Colon (tissue), 2 donors: ENCODE results near the gene CPPED1.

Source experiments
- FAIRE-seq: peaks from 2 replicates; lab custom pipeline; 2012; peaks lifted over from hg19 to GRCh38; lab: Jason Lieb, UNC
- donor health status: control.
- donor health status: control.

CPPED1 gene

GRCh38 chr16:12643034-12643455, 160.6 kb downstream of the CPPED1 start:
- no peak for FAIRE-seq

- FAIRE-seq = no peak
These were observed 164.6 kb downstream of the CPPED1 start for GRCh38 chr16:12639044-12639443.

GRCh38 chr16:12637002-12637401, 166.7 kb downstream of the CPPED1 start:
- no peak for FAIRE-seq

GRCh38 chr16:12629271-12629670, 174.4 kb downstream of the CPPED1 start:
- no peak for FAIRE-seq

- FAIRE-seq = no peak
These were observed 175.2 kb downstream of the CPPED1 start for GRCh38 chr16:12628536-12628935.

GRCh38 chr16:12627394-12627793, 176.3 kb downstream of the CPPED1 start:
- FAIRE-seq = no peak

GRCh38 chr16:12626411-12626810, 177.3 kb downstream of the CPPED1 start:
- FAIRE-seq = no peak

- no peak for FAIRE-seq
These were observed 178.0 kb downstream of the CPPED1 start for GRCh38 chr16:12625716-12626115.

- no peak for FAIRE-seq
These were observed 178.6 kb downstream of the CPPED1 start for GRCh38 chr16:12625068-12625467.

- FAIRE-seq = no peak
These were observed 183.5 kb downstream of the CPPED1 start for GRCh38 chr16:12620150-12620549.

- FAIRE-seq = no peak
These were observed 185.2 kb downstream of the CPPED1 start for GRCh38 chr16:12618515-12618914.

- no peak for FAIRE-seq
These were observed 186.3 kb downstream of the CPPED1 start for GRCh38 chr16:12617401-12617819.

- no peak for FAIRE-seq
These were observed 188.9 kb downstream of the CPPED1 start for GRCh38 chr16:12614662-12615278.

- no peak for FAIRE-seq
These were observed 189.6 kb downstream of the CPPED1 start for GRCh38 chr16:12613992-12614661.

- FAIRE-seq = no peak
These were observed 190.3 kb downstream of the CPPED1 start for GRCh38 chr16:12613131-12613991.

GRCh38 chr16:12612598-12613101, 191.0 kb downstream of the CPPED1 start:
- FAIRE-seq = no peak

GRCh38 chr16:12611916-12612597, 191.6 kb downstream of the CPPED1 start:
- no peak for FAIRE-seq

GRCh38 chr16:12611006-12611477, 192.6 kb downstream of the CPPED1 start:
- FAIRE-seq = no peak

- FAIRE-seq = no peak
These were observed 193.6 kb downstream of the CPPED1 start for GRCh38 chr16:12609937-12610699.
